Activated CD8-positive, alpha-beta memory T cell treated with anti-CD3 and anti-CD28 coated beads, Interleukin-2, amount 50 U/mL, for 1 hour (primary cell): ENCODE data around the gene PAOX.
A peak's percentile ranks its signal among the peaks of the same experiment; 100 is the strongest.
"Not testable (repeated sequence)": the region's sequence is repeated elsewhere in the genome, so short reads cannot be mapped to it uniquely, and the experiment has no call there.

Source experiments
- DNase-seq: peaks from one replicate; pipeline ENCODE4 v3.0.0-alpha.2; 2020; ENCODE audit errors: extremely low read depth

The PAOX gene

GRCh38 chr10:133364645-133365431 lies 14.2 kb upstream of the PAOX start:
- no peak for DNase-seq

DNA sequence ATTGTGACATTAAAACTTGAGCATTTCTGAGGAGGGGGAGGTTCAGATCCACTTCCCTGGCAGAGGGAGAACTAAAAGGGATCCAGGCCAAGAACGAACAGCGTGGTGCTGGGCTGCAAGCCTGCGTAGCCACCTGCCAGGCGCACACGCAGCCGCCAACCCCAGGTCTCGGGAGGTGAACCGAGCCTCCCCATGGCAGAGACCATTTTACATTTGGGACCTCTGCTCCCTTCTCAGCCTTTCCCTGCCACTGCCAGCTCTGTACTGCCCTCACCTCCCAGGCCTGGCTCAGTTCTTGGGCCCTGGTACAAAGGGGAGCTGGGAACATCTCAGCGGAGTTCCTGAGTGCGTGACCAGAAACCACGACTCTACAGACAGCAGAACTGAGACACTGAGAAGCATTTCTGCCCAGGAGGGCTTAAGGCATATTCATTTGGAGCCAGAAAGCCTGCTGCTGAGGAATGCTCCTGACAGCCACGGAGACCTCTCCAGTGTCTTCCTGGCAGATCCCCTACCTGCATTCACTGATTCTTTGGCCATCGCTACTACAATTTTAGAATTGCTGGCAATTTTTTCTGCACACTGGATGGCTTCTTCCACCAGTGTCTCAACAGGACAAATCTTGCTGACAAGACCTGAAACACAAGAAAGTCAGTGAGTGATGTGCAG lies 13.5 kb upstream of the PAOX start:
- no peak for DNase-seq

GRCh38 chr10:133366130-133366478 lies 13.0 kb upstream of the PAOX start:
- DNase-seq, result no peak

DNA sequence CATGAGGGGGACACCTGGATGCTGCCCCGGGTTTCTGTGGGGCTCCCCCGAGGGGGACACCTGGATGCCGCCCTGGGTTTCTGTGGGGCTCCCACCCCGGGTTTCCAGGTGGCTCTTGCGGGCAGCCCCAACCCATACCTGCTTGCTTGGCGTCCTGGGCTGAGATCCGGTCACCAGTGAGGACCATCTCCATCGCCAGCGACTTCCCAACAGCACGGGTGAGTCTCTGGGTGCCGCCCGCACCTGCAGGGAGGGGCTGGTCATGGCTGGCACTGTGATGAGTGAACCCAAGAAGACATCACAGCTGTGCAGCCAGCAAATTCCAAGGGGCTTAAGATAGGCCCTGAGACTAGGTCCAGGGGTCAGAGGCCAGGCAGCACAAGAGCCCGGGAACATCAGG lies 12.3 kb upstream of the PAOX start:
- DNase-seq, result no peak

GRCh38 chr10:133367461-133367860 lies 11.6 kb upstream of the PAOX start:
- DNase-seq, result not testable (repeated sequence)

- no peak for DNase-seq
These were observed 10.9 kb upstream of the PAOX start for GRCh38 chr10:133368153-133368552.

DNA sequence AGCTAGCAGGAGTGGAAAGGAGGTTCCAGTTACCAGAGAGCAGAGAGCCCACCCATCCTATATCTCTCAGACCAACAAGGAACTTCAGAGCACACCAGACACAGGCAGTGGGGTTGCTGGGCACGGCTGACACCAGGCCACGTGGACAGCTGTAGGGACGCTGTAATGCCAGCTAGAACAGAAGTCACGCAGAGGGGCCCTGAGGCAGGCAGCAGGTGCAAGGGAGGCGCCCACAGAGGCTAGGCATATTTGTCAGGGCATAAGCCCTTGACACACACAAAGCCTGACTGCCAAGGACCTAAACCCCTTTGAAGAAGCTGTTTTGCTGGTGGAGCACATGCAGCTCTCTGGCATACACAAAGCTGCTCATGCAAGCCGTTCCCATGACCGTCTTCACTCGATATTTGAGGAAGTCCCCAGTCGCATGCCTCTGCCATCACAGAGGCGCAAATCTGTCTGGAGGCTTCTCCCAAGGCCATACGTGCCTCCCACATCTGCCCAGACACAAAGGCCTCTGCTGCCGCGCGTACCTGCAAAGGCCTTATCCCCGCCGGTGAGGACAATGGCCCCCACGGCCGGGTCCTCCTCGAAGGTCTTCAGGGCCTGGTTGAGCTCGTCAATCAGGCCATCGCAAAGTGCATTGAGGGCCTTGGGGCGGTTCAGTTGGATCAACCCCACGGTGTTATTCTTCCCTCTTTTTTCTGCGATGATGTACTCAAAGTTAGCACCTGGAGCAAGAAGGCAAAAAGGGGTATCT lies 8.9 kb upstream of the PAOX start:
- no peak for DNase-seq

DNA sequence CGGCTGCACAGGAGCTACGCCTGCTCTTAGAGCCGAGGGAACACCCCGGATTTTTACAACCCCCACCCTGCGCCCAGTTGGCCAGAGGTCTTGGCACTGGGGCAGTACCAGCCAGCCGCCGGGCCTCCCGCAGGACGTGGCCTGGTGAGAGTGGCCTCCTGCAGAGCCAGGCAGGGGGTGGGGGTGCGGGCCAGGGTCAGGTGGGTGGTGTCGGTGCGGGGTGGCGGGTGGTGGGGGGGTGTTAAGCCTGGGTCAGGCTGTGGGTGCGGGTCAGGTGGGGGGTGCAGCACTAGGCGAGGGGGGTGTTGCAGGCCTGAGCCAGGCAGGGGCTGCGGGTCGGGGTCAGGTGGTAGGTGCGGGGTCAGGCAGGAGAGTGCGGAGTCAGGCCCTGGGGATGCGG lies 6.6 kb upstream of the PAOX start:
- no peak for DNase-seq

GRCh38 chr10:133373174-133374090 lies 5.6 kb upstream of the PAOX start, which contains the start of gene ECHS1:
ECHS1 (minus strand) TSS chr10:133373354; CDS start chr10:133373333, 21 bp downstream.
- peak; percentile 57 for DNase-seq

- no peak for DNase-seq
These were observed 3.5 kb upstream of the PAOX start for GRCh38 chr10:133375357-133376115.

DNA sequence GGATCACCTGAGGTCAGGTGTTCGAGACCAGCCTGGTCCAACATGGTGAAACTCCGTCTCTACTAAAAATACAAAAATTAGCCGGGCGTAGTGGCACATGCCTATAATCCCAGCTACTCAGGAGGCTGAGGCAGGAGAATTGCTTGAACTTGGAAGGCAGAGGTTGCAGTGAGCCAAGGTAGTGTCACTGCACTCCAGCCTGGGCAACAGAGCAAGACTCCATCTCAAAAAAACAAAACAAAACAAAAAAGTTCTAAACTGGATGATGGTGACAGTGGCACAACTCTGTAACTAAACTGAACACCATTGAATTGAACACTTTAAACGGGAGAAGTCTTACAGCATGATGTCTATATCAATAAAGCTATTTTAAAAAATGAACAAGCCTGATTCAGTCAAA lies 2.9 kb upstream of the PAOX start:
- not testable (repeated sequence) for DNase-seq

GRCh38 chr10:133377025-133377817 lies 1.8 kb upstream of the PAOX start:
- no peak for DNase-seq

DNA sequence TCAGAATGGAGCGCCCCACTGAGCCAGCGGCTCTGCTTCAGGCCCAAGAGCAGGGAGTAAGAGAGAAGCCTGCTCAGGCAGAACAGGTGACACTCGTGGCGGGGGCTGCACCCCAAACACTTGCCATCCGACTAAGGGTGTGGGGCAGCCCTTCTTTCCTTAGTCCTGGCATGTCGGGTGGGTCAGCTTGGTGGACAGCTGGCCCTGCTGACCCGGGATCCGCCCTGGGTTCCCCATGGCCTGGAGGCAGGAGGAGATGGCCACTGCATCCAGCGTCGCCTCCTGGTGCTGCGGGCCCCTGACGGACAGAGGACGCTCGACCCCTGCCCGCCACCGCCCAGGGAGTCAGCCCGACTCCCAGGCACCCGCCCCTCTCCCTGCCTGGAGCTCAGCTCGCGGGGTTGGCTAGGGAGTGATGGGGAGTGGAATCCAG lies 1.2 kb upstream of the PAOX start:
- no peak for DNase-seq

GRCh38 chr10:133378251-133379096 lies 588 bp upstream of the PAOX start:
- DNase-seq, result no peak

- DNase-seq, result no peak
These were observed 972 bp downstream of the PAOX start for GRCh38 chr10:133379801-133380666.

- DNase-seq, result no peak
These were observed 2.0 kb downstream of the PAOX start for GRCh38 chr10:133381036-133381435.

DNA sequence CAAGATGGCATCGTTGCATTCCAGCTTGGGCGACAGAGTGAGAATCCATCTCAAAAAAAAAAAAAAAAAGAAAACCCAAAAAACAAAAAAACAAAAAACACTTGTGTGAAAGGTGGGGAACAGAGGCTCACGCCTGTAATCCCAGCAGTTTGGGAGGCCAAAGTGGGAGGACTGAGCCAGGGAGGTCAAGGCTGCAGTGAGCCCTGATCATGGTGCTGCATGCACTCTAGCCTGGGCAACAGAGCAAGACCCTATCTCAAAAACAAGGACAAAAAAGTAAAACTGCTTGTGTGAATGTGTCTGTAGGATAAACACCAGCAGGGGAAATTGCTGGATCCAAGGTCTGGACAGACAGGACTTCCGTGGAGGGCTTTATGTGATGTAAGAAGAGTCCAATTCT lies 4.5 kb downstream of the PAOX start:
- DNase-seq, result no peak

DNA sequence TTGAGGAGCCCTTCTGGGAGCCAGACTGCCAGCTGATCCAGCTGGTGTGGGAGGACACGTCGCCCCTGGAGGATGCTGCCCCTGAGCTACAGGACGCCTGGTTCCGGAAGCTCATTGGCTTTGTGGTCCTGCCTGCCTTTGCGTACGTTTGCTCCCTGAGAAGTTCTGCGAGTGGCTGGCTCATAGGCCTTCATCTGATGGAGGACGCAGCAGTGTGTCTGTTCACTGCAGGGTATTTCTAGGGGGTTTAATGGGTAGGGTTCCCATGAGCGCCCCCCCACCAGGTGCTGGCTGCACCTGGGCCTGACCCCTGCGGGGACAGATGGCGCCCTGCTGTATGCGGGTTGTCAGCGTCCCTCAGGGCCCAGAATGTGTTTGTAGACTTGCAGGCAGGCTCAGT lies 5.0 kb downstream of the PAOX start:
- no peak for DNase-seq
